Fibroblast of lung (primary cell): ENCODE measurements around the gene MS4A15.

Experiments
- CTCF ChIP-seq, 2 donors: IDR thresholded peaks in 1 of 2; conservative IDR thresholded peaks in 1 of 2; 1 replicate in 1 of 2; 2 replicates in 1 of 2; pipeline ENCODE4 v1.5.1; 2011 to 2012; ENCODE audit warnings: low read length in 2 of 2, control low read depth in 1 of 2, inconsistent platforms in 1 of 2, low read depth in 1 of 2, mild to moderate bottlenecking in 1 of 2
- EZH2 ChIP-seq: IDR thresholded peaks from 2 replicates; pipeline ENCODE4 v1.5.1; 2012; ENCODE audit warnings: low read length, control low read depth, mild to moderate bottlenecking; ENCODE audit errors: missing control alignments

GRCh38 chr11:60769811-60770210 lies 13.1 kb downstream of the MS4A15 start:
- TF ChIP-seq CTCF (conservative IDR thresholded peaks at IDR 0.05 in 1 of 2, IDR thresholded peaks at IDR 0.05 in 1 of 2; ENCODE audit: low read depth in 1 of 2, low read length in 2 of 2) (no peak), EZH2 (no peak)
